AG04450 (cell line): ENCODE data around the gene CRPPA. TPM values are rescaled to one million over a fixed set of nuclear protein-coding genes. Genes with fewer than 3 reads are reported as not detected.

ENCODE experiments used
- CTCF ChIA-PET: fragments of 300-600, 350-600 bp; formaldehyde crosslinking; extraction: SDS; loops from one replicate; lab custom pipeline; 2022; ENCODE audit warnings: antibody characterized with exemption, inconsistent platforms; lab: Charles Lee
- POLR2A ChIA-PET: fragments of 350-600 bp; formaldehyde crosslinking; extraction: SDS; loops from one replicate; lab custom pipeline; 2021; ENCODE audit warnings: antibody characterized with exemption, inconsistent platforms; lab: Yijun Ruan, JAX
- DNase-seq: peaks from one replicate; pipeline ENCODE4 v3.0.0-alpha.2; 2011; ENCODE audit warnings: low read depth, low spot score
- H3K27ac ChIP-seq: one replicate; pipeline ENCODE4 v1.5.1; 2012; ENCODE audit warnings: low read depth, low read length, control low read depth
- H3K27me3 ChIP-seq: one replicate; pipeline ENCODE4 v1.6.0; 2012; ENCODE audit warnings: low read length; ENCODE audit not compliant: control insufficient read depth, insufficient read depth
- H3K4me3 ChIP-seq: 2 replicates; pipeline ENCODE4 v1.5.1; 2011; ENCODE audit warnings: mild to moderate bottlenecking, low read depth, low read length, control low read depth
- H3K9me3 ChIP-seq: 2 replicates; pipeline ENCODE4 v1.5.1; 2012; ENCODE audit warnings: low read length; ENCODE audit not compliant: control insufficient read depth, insufficient read depth
- CTCF ChIP-seq: IDR thresholded peaks from 2 replicates; pipeline ENCODE4 v1.5.1; 2011; ENCODE audit warnings: low read depth, low read length, control low read depth, inconsistent platforms
- polyA plus RNA-seq: library from polyadenylated mRNA; depleted of rRNA; stranded (reverse); fragments of >200 nt; gene quantifications from 2 replicates; pipeline ENCODE4 v1.2.3, GENCODE V29; 2011

The CRPPA gene
- polyA plus RNA-seq, 1 experiment, result 0.92 TPM

GRCh38 chr7:16404636-16405035, 16.7 kb downstream of the CRPPA start:
- H3K27ac ChIP-seq, result no peak overlapping the region
- H3K27me3 ChIP-seq, result no peaks in the 10 kb centered on the region
- H3K4me3 ChIP-seq, result no peak overlapping the region
- no peak for DNase-seq
- H3K9me3 ChIP-seq, result no peaks in the 10 kb centered on the region; the same call in 1 of the 2 replicates
- CTCF ChIA-PET, result no interaction called here
- no peak for TF ChIP-seq CTCF
- POLR2A ChIA-PET, result no interaction called here

- ChIA-PET CTCF (interaction anchor here (0.6 kb wide), 1 partner anchor 516 kb away, joined by 3 read pairs; no protein-coding TSS in a partner anchor), POLR2A (interaction anchor here (0.6 kb wide), 1 partner anchor 46 kb away, joined by 9 read pairs; no protein-coding TSS in a partner anchor)
- peaks cover 5% of the 10 kb centered on the region; the same call in 1 of the 2 replicates for H3K9me3 ChIP-seq
- H3K27ac ChIP-seq, result no peak overlapping the region
- TF ChIP-seq CTCF, result no peak
- H3K4me3 ChIP-seq, result no peak overlapping the region
- DNase-seq, result no peak
- no peaks in the 10 kb centered on the region for H3K27me3 ChIP-seq
These were observed 17.9 kb downstream of the CRPPA start for GRCh38 chr7:16403475-16403874.

- peaks cover 10% of the 10 kb centered on the region; the same call in 1 of the 2 replicates for H3K9me3 ChIP-seq
- no peak for DNase-seq
- H3K4me3 ChIP-seq, result no peak overlapping the region
- no peak for TF ChIP-seq CTCF
- H3K27me3 ChIP-seq, result no peaks in the 10 kb centered on the region
- no peak overlapping the region for H3K27ac ChIP-seq
- CTCF ChIA-PET, result no interaction called here
- POLR2A ChIA-PET, result no interaction called here
These were observed 18.4 kb downstream of the CRPPA start for GRCh38 chr7:16402940-16403339.

GRCh38 chr7:16402091-16402490, 19.2 kb downstream of the CRPPA start:
- no peak overlapping the region for H3K4me3 ChIP-seq
- H3K9me3 ChIP-seq, result peaks cover 10% of the 10 kb centered on the region; the same call in 1 of the 2 replicates
- H3K27me3 ChIP-seq, result no peaks in the 10 kb centered on the region
- no peak for TF ChIP-seq CTCF
- ChIA-PET CTCF (no interaction called here), POLR2A (no interaction called here)
- no peak for DNase-seq
- H3K27ac ChIP-seq, result no peak overlapping the region

- H3K27ac ChIP-seq, result no peak overlapping the region
- TF ChIP-seq CTCF, result no peak
- ChIA-PET CTCF (no interaction called here), POLR2A (no interaction called here)
- peaks cover 10% of the 10 kb centered on the region; the same call in 1 of the 2 replicates for H3K9me3 ChIP-seq
- DNase-seq, result no peak
- no peak overlapping the region for H3K4me3 ChIP-seq
- no peaks in the 10 kb centered on the region for H3K27me3 ChIP-seq
These were observed 20.5 kb downstream of the CRPPA start for GRCh38 chr7:16400893-16401275.
